GM19193 (cell line): ENCODE data around the gene RBM39.

Experiments used
- POLR2A ChIP-seq: IDR thresholded peaks from 4 replicates; pipeline ENCODE4 v1.6.1; 2011; ENCODE audit not compliant: insufficient read depth, insufficient read length; ENCODE audit errors: extremely low read depth

RBM39 gene

DNA sequence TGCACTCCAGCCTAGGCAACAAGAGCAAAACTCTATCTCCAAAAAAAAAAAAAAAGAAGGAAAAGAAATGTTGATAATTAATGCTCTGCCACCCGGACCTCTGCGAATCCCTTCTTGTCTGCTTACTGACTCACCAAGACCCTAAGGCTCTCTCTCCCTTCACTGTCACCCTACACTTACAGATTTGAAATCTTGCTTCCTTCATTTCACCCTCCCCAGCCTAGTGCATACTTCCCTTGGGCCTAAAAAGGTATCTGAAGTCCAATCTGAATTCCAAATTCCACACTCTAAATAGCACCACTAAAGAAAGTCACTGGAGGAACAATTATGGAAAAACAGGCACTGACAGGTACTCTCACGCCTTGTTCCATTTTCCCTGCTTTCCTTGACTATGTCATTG, 20.4 kb upstream of the RBM39 start:
- no peak for TF ChIP-seq POLR2A

DNA sequence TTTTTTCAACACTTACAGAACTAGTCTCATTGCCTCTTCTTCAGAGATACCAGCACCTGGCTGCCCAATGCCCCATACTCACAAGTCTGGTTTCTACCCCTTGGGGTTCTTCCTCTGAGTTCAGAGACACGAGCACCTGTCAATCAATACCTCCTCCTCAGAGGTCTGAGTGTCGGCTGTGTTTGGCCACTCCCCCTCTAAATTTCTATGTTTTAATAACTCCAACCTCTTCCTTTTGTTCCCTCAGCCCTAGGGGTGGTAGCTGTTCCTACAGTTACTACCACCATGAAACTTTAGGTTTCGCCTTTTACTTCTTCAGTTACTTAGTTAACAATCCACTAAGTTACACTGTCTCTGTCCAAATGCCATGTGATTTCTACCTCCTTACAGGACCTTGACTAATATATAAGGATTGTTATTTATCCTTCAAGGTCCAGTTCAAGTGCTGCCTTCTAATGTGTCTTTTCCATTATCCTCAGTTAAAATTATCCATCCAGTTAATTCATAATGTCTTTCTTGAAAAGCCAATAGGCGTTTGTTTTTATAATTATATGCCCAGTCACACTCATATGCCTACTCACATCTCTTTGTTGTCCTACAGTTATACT, 15.1 kb upstream of the RBM39 start:
- no peak for TF ChIP-seq POLR2A

- TF ChIP-seq POLR2A: no peak
These were observed 14.3 kb upstream of the RBM39 start for GRCh38 chr20:35756404-35756803.

DNA sequence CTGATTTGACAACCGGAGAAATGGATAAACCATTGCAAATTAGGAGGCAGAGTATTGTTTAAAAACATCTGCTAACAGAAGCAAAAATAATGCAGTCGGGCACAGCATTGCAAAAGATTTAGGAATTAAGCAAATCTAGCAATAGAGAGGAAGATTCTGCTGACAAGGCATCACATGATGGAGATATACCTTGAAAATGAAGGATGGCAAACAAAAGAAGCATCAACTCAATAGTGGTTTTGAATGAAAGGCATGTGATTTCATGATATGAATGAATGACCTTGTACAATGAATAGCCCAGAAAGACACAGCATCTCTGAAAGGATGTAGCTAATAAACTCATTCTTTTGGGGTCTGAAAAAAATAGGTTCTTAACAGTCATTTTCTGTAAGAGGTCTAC, 8.6 kb upstream of the RBM39 start:
- no peak for TF ChIP-seq POLR2A

DNA sequence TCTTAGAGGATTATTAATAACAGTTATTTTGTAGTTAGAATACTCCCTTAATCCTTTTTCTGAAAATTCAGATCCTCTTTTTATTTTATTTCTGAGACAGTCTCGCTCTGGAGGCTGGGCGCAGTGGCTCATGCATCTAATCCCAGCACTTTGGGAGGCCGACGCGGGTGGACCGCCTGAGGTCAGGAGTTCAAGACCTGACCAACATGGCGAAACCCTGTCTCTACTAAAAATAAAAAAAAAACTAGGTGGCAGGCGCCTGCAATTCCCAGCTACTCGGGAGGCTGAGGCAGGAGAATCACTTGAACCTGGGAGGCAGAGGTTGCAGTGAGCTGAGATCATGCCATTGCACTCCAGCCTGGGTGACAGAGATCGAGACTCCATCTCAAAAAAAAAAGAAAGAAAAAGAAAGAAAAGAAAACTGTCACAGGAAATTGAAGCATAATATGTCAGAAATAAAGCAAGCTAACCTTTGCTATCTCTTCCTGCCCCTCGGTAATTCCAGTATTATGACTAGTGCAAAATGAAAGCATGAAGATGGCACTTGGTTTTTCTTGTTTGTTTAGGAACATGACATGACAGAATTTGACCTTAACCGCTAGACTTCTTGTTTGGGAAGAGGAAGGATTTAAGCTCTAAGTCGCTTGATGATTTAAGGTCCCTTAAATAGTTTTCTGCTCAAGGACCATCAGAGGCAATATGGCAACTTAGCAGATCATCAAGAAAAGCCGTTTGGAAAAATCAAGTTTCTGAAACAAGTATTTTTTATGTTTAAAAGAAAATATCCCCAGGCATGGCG, 1.8 kb upstream of the RBM39 start:
- TF ChIP-seq POLR2A: no peak

DNA sequence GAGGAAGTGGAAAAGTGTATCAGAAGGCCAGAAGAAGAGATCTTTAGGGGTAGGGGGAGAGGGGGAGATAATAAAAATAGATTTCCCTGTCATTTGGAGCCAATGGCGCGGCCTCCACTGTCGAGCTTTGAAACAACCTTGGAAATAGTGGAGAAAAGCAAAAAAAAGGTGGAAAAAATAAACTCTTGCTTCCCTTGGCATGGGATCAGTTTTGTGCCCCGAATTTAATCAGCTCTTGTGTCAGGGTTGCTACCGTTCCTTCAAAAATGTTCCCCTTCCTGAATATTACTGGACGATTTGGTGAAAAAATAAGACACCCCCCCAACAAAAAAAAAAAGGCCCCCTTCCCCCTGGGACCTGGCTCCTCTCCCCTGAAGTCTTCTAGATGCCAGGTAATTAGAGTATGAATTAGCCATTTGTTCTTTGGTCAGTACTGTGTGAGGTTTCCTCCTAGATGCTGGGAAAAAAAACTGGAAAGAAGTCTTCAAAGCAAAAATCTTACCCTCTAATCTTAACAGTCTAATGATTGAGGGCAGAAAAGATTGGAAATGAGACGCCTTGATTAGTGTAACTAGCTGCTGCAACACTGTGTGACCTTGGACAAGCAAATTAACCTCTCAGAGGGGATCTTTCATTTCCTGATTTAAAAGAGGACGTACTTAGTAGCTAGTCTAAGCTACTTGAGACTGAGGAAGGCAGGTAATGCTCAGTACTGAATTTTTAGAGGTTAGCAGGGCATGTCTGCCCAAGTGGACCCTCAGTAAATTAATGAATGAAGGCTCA, 872 bp upstream of the RBM39 start:
- TF ChIP-seq POLR2A: no peak

DNA sequence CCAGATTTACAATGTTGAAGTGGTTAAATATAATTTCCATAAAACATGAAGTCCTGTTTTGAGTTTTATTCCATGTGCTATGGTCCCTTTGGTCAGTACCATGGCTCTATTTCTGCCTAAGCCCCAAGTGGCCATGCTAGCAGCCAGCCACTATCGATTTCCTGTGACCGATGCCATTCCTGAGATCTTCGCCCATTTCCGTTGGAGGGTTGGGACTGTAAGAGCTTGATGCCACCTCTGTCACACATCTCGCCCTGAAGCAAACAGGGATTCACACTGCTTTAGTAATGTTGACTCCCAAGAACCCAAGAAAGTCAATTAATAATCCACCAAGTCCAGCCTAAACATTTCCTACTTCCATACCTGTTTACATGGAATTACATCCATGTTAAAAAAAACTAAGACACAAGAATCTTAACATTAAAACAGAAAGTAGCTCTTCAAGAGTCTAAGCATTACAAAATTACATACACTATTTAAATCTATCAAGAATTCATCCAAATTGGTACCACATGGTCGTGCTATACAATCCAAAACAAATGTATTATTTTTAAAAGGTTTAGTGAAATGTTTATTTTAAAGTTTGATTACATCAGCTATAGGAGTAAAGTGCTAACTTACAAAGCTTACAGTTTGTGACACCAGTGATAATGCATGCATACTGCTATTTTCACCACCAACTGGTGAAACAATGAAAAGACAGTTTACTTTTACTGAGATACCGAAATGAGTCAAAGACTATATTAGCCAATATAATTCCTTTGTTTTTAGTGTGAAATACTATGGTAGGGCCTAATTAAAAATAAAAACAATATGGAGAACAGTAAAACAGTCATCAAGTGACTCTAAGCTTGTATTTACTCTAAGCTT, 2.5 kb downstream of the RBM39 start:
- no peak for TF ChIP-seq POLR2A

DNA sequence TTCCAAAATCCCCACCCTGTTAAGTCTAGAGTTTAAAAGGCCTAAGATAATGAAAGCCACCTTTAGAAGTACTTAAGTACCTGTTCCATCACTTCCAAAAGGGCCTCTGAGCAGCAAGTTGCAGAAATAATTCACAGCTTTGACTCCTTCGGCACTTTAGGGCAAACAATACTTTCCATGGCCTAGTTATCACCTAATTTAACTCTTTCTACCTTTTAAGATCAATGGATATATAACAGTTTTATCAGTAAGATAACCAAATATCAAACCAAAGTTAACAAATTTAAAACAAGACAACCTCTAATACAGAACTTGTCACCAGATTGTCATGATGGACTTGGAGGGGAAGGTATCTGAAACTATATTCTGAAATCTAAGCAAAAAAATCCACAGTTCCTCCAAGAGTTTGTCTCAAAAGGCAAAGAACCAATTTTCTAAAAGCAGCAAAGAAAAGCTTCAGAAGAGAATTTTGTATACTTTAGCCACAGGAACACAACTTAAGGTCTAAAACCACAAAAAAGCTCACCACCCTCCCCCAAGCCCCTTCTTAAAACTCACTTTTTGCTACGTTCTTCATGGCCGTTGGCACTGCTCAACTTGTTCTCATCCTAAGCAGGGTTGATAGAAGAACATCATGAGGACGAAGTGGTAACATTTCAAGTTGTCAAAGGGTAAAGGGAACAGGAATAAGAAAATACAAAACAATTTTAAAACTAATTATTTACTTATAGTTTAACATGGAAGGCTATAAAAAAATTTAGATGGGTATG, 3.5 kb downstream of the RBM39 start:
- no peak for TF ChIP-seq POLR2A

GRCh38 chr20:35737865-35738333, 4.2 kb downstream of the RBM39 start:
- TF ChIP-seq POLR2A: no peak

DNA sequence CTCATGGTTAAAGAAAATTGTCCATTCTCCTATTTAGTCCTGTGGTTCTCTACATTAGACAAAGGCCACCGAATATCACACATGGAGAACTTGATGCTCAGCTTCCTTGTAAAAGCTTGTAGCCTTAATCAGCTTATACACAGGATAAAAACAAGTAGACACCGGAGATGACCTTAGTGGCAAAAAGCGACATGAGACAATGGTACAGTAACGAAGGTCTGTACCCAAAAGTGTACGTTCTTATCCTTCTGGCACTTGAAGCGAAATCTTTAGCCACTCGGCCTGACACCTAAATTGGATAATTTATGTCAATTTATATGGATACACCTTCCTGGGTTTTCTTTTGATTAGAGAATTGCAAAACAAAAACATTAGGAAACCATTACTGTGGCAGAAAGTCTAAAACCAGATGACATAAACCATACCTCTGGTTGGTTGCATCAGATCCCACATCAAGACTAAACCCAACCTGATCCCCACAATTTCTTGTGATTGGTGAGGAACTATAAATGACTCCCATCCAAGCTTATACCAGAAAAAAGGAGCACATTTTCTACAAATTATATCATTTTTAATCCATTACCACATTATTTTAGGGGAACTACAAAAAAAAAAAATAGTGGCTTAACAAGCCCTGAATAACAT, 6.1 kb downstream of the RBM39 start:
- no peak for TF ChIP-seq POLR2A

GRCh38 chr20:35734777-35735649, 7.0 kb downstream of the RBM39 start:
- no peak for TF ChIP-seq POLR2A

GRCh38 chr20:35734374-35734773, 7.7 kb downstream of the RBM39 start:
- TF ChIP-seq POLR2A: no peak

GRCh38 chr20:35732644-35732982, 9.4 kb downstream of the RBM39 start:
- no peak for TF ChIP-seq POLR2A
